AG09319 (cell line): Measurements from ENCODE around the gene CHD8.

Experiments
- DNase-seq: peaks from one replicate; pipeline ENCODE4 v3.0.0-alpha.2; 2010; ENCODE audit warnings: low read depth; ENCODE audit errors: extremely low read depth
- CTCF ChIP-seq: IDR thresholded peaks from 2 replicates; pipeline ENCODE4 v1.5.1; 2011; ENCODE audit warnings: low read depth, mild to moderate bottlenecking, inconsistent platforms, low read length, moderate library complexity

The CHD8 gene

GRCh38 chr14:21436567-21437062 lies 19.3 kb downstream of the CHD8 start:
- no peak for TF ChIP-seq CTCF
- no peak for DNase-seq

DNA sequence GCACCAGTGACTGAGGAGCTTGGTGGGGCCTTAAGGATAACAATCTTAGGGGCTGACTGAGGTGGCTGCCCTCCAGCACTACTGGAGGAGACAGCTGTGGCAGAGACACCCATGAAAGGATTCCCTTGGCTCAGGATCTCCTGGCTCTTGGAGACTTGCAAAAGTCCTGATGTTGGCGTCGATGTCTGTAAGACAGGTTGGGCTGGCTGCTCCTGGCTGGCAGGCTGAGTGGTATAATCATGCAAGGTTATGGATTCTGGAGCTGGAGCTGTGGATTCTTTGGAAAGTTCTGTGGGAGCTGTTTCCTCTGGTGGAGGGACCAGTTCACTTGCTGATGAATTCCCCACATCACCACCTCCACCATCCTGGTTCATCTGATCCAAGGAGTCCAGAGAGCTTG lies 24.8 kb downstream of the CHD8 start:
- TF ChIP-seq CTCF = no peak

GRCh38 chr14:21428930-21429329 lies 27.0 kb downstream of the CHD8 start:
- no peak for TF ChIP-seq CTCF
- no peak for DNase-seq

More for the DNA sequence above, 24.8 kb downstream of the CHD8 start:
- no peak for DNase-seq

DNA sequence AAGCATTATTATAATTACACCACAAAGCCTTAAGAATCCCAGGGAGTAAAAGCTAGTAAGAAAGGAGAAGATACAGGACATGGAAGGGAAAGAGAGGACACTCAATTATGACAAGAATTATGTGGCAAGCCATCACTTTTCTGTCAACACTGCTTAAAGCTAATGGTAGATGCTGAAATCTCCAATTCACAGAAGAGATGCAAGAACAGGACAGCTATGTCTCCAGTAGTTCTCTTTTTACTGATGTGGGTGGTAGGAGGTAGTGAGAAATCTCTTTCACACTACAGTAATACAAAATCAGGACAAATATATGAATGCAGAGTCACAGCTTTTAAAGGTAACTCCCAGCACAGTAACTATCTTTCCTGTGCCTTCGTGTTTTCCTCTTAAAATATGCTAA lies 29.2 kb downstream of the CHD8 start:
- TF ChIP-seq CTCF = no peak
- no peak for DNase-seq

GRCh38 chr14:21419528-21419927 lies 36.4 kb downstream of the CHD8 start:
- no peak for DNase-seq
- TF ChIP-seq CTCF = no peak

- DNase-seq = no peak
- no peak for TF ChIP-seq CTCF
These were observed 40.6 kb downstream of the CHD8 start for GRCh38 chr14:21415329-21415728.

DNA sequence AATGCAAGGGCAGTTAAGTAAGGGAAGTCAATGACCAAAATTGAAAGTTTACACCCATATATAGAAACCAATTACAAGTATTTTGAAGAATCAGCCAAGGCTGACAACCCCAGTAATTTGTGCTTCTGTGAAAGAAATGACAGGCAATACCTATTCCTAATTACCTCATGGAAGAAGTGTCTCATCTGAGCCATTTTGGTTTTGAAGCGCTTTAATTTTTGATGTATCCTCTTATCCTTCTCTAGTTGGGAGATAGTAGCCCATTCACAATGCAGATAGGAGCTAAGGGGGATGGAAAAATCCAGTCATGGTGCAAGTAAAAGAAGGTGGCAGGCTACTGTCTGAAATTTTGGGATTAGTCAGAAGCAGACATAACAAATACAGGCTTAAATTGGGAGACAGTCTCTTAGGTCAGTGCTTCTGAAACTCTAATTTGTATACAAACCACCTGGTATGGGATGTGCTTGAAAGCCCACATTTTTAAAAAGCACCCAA lies 41.7 kb downstream of the CHD8 start:
- TF ChIP-seq CTCF = no peak
- no peak for DNase-seq
